GM21529 (cell line): ENCODE data around the gene QPRT.
A peak's percentile ranks its signal among the peaks of the same experiment; 100 is the strongest.
"Not testable (repeated sequence)": the region's sequence is repeated elsewhere in the genome, so short reads cannot be mapped to it uniquely, and the experiment has no call there.

Experiments used
- ATAC-seq: cut with Tn5 transposase; IDR thresholded peaks from one replicate; pipeline ENCODE4 v1.9.1; 2021; ENCODE audit not compliant: unreplicated experiment

QPRT gene

DNA sequence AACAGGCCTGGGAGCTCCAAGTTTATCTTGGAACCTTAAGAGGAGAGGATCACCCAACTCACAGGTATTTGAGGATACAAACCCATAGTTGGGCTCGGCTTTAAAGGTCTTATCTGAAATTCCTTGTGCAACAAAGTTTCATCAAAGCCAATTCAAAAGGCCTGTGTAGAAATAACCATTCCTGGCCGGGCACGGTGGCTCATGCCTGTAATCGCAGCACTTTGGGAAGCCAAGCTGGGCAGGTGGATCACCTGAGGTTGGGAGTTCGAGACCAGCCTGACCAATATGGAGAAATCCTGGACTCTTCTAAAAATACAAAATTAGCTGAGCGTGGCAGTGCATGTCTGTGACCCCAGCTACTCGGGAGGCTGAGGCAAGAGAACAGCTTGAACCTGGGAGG, 38.1 kb downstream of the QPRT start:
- ATAC-seq: no peak

DNA sequence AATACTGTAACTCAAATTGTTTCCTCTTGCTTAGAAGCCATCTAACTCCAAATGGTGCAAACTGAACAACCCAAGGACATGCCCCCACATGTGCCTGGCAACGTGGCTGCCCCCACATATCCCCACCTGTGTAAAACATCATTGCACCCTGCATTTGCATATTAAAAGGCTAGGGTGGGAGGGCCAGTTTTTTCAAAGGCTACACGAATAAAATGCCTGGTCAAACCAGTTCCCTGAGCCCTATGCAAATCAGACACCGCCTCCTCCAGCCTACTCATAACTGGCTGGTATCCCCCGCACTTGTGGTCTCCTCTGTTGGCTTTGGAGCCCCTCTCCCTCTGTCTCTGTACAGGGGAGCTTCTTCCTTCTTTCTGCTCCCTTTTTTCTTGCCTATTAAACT, 40.1 kb downstream of the QPRT start:
- ATAC-seq: no peak

DNA sequence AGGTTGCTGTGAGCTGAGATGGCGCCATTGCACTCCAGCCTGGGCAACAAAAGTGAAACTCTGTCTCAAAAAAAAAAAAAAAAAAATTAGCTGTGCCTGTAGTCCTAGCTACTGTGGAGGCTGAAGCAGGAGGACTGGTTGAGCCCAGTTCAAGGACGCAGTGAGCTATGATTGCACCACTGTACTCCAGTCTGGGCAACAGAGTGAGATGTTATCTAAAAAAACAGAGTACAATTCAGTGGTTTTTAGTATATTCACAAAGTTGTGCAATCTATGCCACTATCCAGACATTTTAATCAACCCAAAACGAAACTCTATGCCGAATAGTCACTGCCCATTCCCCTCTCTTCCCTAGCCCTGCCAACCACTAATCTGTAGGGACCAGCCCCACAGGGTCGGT, 41.7 kb downstream of the QPRT start:
- ATAC-seq: no peak

DNA sequence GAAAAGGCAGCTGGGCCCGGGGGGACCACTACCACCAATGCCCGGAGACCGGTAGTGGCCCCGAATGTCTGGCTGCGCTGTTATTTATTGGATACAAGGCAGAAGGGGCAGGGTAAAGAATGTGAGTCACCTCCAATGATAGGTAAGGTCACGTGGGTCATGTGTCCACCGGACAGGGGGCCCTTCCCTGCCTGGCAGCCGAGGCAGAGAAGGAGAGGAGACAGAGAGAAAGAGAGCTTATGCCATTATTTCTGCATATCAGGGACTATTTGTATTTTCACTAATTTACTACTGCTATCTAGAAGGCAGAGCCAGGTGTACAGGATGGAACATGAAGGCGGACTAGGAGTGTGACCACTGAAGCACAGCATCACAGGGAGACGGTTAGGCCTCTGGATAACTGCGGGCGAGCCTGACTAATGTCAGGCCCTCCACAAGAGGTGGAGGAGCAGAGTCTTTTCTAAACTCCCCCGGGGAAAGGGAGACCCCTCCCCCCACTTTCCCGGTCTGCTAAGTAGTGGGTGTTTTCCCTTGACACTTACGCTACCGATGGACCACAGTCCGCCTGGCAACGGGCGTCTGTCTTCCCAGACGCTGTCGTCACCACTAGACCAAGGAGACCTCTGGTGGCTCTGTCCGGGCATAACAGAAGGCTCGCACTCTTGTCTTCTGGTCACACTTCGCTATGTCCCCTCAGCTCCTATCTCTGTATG, 42.3 kb downstream of the QPRT start:
- ATAC-seq: not testable (repeated sequence)

DNA sequence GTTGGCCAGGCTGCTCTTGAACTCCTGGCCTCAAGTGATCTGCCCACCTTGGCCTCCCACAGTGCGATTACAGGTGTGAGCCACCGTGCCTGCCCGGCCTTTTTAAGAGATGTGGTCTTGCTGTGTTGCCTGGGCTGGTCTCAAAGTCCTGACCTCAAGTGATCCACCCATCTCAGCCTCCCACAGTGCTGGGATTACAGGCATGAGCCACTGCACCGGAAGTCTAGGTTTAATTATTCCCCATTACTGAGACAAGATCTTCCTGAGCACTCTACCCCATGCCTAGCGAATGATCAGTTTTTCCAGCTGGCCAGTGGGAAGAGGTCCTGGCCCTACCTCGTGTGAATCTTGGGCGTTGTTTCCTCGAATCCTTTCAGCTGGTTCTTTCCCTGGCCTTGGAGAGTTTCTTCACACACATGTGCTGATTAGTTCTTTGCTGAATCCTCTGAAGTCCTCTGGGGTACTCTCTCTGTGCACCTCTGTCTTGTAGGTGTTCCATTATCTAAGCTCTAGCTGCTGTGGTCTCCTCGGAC, 47.9 kb downstream of the QPRT start:
- no peak for ATAC-seq

DNA sequence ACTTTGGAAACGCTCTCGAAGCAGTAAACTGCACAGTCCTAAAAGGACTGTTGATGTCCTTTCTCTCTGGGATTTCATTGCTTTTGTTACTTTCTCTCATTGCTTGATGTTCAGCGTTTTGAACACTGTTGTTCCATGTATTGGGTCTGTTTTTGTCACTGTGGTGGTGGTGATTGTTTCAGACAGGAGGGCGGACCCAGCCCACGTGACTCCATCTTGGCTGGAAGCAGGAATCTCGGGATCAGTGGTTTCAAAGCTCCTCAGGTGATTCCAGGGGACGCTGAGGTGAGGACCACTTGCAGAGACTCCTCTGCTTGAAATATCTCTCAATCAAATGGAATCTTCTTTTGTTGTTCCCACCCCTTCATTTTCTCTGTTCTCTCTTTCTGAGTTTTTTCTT, 48.5 kb downstream of the QPRT start:
- no peak for ATAC-seq

DNA sequence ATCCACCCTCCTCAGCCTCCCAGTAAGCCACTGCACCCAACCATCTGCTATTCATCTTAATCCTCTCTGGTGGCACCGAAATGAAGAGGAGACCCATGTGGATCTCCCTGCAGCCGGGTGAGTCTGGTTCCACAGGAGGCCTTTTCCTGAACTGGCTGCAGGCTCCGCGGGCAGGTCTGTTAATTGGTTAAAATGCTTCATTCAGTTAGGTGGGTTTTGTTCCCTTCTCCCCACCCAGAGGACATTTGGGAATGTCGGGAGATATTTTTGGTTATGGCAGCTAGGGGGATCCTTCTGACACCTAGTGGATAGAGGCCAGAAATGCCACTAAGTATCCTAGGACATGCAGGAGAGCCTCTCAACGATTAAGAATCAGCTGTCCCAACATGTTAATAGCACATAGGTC, 50.1 kb downstream of the QPRT start:
- ATAC-seq: no peak

DNA sequence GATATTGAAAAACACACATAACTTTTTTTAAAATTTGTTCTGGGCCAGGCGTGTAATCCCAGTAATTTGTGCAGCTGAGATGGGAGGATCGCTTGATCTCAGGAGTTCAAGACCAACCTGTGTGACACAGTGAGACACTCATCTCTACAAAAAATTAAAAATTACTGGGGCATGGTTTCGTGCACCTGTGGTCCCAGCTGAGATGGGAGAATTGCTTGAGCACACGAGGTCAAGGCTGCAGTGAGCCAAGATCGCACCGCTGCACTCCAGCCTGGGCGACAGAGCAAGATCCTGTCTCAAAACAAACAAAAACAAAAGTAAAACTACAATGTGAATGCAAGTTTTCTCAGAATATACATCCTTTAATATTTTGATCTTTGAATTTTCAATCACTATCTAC, 51.7 kb downstream of the QPRT start:
- no peak for ATAC-seq

DNA sequence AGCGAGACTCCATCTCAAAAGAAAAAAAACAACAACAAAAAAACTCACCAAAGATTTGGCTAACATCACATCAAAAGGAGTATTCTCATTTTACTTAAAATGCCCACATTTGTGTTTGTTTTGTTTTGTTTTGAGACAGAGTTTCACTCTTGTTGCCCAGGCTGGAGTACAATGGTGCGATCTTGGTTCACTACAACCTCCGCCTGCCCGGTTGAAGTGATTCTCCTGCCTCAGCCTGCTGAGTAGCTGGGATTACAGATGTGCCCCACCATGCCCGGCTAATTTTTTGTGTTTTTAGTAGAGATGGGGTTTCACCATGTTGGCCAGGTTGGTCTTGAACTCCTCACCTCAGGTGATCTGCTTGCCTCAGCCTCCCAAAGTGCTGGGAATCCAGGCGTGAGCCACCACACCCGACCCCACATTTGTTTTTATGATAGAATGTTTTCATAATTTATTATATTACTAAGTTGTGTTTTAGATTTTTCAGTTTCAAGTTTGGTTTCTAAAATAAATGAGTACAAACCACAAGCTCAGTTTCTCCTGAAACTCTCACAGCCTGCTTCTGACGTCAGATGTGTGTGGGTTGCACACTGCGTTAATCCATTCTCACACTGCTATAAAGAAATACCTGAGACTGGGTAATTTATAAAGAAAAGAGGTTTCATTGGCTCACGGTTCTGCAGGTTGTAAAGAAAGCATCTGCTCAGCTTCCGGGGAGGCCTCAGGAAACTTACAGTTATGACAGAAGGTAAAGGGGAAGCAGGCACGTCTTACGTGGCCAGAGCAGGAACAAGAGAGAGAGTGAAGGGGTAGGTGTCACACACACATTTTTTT, 53.0 kb downstream of the QPRT start:
- peak; percentile 64 for ATAC-seq

DNA sequence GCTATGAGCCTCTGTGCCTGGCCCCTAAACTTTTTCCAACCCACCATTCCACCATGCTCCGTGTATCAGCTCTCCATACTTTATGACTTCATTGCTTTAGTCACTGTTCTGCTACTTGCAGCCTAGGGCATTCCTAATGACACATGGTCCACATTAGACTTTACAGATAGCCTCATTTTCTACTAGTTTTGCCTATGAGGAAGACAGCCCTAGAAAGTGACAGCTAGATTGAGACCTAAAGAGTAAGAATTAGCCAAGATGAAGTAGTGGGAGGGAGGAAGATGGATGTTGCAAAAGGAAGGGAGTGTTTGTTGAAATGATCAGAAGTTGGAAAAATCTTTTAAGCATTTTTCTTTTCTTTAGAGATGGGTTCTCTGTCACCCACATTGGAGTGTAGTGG, 55.8 kb downstream of the QPRT start:
- ATAC-seq: no peak

DNA sequence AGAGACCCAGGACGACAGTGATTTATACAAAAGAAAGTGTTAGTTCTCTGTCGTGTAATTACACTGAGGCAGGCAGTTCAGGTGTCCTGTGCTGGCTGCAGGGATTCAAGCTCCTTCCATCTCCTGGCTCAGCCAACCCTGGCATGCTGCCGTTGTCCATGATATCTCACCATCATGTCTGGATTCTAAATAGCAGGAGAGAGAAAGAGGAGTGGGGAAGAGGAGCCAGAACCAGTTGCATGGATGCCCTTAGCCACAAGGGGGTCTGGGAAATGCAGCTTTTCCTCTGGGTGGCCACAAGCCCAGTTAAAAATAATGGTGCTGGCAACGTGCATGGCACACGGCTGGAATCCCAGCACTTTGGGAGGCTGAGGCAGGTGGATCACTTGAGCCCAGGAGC, 57.1 kb downstream of the QPRT start:
- no peak for ATAC-seq

DNA sequence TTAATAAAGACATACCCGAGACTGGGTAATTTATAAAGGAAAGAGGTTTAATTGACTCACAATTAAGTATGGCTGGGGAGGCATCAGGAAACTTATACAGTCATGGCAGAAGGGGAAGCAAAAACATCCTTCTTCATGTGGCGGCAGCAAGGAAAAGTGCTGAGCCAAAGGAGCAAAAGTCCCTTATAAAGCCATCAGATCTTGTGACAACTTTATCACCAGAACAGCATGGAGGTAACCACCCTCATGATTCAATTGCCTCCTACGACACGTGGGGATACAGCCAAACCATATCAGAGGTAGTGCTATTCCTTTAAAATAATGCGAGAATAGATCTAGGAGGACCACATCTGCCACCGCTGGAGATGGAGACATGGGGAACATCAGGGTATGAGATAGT, 57.8 kb downstream of the QPRT start:
- ATAC-seq: no peak

DNA sequence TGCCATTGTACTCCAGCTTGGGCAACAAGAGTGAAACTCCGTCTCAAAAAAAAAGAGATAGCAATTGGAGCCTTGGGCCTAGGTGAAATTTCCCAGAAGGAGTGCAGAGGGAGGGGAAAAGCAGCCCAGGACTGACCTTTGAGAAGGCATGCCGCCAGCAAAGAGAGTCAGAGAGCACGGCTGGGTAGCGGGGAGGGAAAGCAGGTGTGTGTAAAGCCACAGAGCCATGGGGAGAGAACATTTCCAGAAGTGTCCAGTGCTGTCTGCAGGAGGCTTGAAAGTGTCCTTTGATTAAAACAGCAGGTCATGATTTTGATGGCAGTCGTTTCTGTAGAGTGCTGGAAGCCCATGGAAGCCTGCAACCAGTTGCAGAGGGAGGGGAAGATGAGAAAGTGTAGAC, 58.7 kb downstream of the QPRT start:
- no peak for ATAC-seq

DNA sequence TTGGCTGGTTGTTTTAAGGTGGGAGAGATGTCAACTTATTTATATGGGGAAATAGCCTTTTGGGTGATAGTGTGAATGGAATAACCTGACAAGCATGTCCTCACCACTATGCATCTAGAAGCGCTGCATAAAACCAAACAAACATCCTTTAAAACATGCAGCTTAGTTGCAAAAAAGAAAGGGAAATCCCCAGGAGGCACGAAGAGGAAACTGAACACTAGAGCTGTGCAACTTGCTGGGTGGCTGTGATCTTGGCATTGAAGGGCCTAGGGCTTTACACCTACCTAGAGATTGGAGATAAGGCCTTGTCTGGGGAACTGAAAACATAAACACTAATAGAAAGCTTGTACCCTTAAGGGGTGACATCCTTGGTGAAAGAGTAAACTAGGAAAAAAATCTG, 59.5 kb downstream of the QPRT start:
- peak; percentile 57 for ATAC-seq

DNA sequence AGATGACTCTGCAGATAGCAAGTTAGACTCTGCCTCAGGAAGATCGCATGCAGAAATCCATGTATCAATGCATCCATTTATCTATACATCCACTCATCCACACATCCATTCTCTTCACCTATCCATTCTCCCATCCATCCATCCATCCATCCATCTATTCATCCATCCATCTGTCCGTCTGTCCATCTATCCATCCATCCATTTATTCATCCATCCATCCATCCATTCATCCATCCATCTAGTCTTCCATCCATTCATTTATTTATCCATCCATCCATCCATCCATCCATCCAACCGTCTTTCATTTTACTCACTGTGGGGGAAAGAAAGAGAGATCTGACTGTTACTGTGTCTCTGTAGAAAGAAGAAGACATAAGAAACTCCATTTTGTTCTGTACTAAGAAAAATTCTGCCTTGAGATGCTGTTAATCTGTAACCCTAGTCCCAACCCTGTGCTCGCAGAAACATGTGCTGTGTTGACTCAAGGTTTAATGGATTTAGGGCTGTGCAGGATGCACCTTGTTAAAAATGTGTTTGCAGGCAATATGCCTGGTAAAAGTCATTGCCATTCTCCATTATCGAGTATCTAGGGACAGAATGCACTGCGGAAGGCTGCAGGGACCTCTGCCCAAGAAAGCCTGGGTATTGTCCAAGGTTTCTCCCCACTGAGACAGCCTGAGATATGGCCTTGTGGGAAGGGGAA, 61.1 kb downstream of the QPRT start:
- not testable (repeated sequence) for ATAC-seq

DNA sequence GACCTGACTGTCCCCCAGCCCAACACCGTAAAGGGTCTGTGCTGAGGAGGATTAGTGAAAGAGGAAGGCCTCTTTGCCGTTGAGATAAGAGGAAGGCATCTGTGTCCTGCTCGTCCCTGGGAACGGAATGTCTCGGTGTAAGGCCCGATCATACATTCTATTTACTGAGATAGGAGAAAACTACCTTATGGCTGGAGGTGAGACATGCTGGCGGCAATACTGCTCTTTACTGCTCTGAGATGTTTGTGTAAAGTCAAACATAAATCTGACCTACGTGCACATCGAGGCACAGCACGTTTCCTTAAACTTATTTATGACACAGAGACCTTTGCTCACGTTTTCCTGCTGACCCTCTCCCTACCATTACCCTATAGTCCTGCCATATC, 61.6 kb downstream of the QPRT start:
- not testable (repeated sequence) for ATAC-seq

DNA sequence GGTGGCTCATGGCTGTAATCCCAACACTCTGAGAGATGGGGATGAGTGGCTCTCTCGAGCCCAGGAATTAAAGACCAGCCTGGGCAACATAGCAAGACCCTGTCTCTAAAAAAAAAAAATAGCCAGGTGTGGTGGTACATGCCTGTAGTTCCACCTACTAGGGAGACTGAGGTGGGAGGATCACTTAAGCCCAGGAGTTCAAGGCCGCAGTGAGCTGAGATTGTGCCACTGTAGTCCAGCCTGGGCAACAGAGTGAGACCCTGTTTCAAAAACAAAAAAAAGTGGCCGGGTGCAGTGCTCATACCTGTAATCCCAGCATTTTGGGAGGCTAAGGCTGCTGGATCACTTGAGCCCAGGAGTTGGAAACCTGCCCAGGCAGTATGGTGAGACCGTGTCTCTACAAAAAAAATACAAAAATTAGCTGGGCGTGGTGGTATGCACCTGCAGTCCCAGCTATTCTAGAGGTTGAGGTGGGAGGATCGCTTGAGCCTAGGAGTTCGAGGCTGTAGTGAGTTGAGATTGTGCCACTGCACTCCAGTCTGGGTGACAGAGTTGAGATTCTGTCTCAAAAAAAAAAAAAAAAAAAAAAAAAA, 63.8 kb downstream of the QPRT start:
- no peak for ATAC-seq

DNA sequence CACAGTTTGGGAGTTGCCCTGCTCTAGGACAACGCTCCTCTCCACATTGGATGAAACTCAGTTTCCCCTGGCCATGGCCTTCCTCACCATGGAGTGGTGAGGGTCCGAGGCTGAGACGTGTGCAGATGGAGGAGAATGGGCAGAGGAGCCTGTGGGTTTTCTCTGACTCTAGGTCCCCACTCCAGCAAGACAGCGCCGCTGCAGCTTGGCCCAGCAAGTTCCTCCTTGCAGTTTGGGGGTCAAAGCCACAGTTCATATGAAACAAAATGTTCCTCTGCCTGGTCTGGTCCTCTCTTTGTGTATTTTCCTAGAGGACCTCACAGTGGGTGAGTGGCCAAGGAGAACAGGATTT, 64.5 kb downstream of the QPRT start:
- ATAC-seq: no peak

DNA sequence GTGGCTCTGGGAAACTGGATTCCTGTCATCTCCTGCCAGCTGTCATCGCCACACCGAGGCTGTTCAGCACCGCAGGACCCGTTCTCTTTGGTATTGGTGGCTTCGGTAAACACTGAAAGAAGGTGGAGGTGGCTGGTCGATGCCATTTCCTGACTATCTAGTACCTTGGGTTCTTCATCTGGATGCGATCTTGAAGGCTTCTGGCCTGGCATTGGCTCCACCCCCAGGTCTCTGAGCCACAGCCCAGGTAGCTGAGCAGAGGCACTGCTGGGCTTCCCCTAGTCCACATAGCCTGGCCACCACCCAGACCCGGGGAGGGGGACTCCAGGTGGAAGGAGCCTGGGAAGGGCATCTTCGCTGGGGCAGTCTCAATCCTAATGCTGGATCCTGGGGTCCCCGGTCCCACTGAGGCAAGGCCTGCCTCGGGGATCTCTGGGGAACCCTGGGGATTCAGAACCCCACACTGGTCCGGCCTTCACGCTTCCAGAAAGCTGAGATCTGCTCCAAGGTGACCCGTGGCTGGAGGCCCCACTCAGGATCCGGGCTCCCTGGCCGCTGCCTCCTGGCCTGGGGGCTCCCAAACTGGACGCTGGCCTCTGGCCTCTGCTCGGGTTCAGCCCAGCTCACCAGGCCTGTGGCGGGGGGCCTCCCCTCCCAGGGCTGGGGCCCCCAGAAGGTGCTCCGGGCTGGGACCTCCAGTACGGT, 65.0 kb downstream of the QPRT start:
- no peak for ATAC-seq

DNA sequence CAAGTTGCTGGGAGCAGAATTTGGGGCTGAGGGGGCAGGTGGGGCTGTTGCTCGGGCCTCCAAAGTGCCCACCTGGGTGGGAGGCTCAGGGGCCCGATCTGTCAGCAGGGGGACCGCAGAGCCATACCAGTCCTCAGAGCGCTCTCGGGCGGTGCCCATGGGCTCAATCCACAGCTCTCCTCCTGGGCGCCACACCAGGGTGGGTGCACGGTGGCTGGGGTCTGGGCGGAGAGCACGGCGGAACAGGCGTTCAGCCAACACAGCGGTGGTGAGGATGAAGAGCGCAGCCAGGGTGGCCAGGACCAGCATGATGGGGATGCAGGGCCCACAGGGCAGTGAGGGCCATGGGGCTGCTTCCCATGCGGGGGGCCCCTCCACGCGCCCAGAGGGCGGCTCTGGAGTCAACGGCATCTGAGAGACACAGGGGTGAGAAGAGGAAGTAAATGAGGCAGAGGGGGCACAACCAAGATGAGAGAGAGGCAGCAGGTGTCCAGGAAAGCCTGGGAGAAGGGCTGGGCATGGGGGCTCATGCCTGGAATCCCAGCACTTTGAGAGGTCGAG, 65.6 kb downstream of the QPRT start:
- no peak for ATAC-seq
